ENCODE measurements around the gene VPS8.

GRCh38 chr3:184785890-184786279, 26.1 kb upstream of the VPS8 start:
- TF ChIP-seq CTCF (IDR thresholded peaks at IDR 0.05; ENCODE audit: insufficient read depth, low read length), result no peak
- no peak for TF ChIP-seq REST (IDR thresholded peaks at IDR 0.05; ENCODE audit: insufficient replicate concordance, low read depth)
- no peak for TF ChIP-seq SPI1 (IDR thresholded peaks at IDR 0.05; ENCODE audit: borderline replicate concordance, low read depth)
